Measurements from ENCODE around the gene OR52A1.
"Not testable (repeated sequence)": the region's sequence is repeated elsewhere in the genome, so short reads cannot be mapped to it uniquely, and the experiment has no call there.

DNA sequence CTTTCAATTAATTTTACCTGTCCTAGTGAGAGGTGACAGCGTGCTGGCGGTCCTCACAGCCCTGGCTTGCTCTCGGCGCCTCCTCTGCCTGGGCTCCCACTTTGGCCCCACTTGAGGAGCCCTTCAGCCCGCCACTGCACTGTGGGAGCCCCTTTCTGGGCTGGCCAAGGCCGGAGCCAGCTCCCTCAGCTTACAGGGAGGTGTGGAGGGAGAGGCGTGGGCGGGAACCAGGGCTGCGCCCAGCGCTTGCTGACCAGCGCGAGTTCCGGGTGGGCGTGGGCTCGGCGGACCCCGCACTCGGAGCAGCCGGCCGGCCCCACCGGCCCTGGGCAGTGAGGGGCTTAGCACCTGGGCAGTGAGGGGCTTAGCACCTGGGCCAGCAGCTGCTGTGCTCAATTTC lies 10.4 kb downstream of the OR52A1 start:
- TF ChIP-seq, protein P1, sequence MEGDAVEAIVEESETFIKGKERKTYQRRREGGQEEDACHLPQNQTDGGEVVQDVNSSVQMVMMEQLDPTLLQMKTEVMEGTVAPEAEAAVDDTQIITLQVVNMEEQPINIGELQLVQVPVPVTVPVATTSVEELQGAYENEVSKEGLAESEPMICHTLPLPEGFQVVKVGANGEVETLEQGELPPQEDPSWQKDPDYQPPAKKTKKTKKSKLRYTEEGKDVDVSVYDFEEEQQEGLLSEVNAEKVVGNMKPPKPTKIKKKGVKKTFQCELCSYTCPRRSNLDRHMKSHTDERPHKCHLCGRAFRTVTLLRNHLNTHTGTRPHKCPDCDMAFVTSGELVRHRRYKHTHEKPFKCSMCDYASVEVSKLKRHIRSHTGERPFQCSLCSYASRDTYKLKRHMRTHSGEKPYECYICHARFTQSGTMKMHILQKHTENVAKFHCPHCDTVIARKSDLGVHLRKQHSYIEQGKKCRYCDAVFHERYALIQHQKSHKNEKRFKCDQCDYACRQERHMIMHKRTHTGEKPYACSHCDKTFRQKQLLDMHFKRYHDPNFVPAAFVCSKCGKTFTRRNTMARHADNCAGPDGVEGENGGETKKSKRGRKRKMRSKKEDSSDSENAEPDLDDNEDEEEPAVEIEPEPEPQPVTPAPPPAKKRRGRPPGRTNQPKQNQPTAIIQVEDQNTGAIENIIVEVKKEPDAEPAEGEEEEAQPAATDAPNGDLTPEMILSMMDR (IDR thresholded peaks at IDR 0.05) = not testable (repeated sequence)
- TF ChIP-seq POLR2A (IDR thresholded peaks at IDR 0.05) = not testable (repeated sequence)
